Urothelium cell line (cell line): ENCODE results near the gene SYP.

Experiments
- DNase-seq: peaks from one replicate; pipeline ENCODE4 v3.0.0; 2011; ENCODE audit warnings: low spot score, mixed read lengths
- FAIRE-seq: peaks from 2 replicates; lab custom pipeline; 2011; peaks lifted over from hg19 to GRCh38; lab: Jason Lieb, UNC

SYP gene

DNA sequence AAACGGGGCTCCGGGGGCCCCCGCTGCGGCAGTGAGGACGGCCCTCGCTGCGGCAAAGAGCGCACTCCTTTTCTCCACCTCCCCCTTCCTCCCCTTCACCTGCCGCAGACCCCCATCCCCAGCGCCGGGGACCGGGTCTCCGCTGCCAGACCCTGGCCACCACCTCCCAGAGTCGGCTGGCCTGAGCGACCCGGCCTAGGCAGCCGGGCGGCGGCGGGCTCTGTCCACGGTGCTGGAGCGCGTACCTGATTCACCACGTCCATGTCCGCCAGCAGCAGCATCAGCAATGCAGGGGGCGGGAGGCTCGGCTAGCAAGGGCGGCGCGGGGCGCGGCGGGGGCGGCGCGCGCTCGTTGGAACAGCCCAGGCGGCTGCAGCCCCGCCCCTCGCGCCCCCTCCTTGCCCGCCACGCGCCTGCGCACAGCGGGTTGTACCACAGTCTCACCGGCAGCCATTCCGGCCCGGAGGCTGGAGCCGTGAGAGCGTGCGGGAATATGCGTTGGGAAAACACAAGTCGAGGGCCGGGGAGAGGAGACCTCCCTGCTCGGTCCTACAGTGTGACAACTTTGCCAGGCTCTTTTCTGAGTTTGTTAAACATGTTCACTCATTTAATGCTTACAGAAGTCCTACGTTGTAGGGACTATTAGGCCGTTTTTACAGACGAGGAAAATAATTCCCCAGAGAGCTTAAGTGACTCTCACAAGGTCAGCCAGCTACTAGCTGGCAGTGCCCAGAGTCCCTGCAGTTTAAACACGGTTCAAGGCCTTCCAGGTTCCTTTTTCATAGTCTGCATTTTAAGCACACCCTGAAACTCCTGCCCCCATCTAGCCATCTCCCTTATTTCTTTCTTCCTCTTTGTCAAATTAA lies at the start of gene SYP:
Gene SYP, minus strand, starts transcription at position 288 of the 866 bp plus-strand sequence. Its CDS starts 7 bp downstream, at position 281.
- peak; percentile 91 for DNase-seq
- peak; percentile 78 for FAIRE-seq

DNA sequence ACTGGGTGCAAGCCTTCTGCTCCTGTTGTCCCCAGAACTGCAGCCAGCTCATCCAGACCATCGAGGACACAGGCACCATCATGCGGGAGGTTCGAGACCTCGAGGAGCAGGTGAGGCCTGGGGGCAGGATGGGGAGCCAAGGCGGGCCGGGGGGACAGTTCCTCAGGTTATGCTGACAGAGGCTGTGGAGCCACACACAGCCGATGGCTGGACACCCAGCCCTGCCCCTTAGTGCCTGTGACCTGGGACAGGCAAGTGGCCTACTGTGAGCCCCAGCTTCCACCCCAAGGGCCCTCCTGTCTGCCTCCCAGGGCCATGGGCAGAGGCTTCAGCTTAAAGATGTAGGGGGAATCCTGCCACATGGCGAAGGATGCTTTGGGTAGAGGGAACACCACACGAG lies 49.6 kb upstream of the SYP start:
- DNase-seq (no peak), FAIRE-seq (no peak)

DNA sequence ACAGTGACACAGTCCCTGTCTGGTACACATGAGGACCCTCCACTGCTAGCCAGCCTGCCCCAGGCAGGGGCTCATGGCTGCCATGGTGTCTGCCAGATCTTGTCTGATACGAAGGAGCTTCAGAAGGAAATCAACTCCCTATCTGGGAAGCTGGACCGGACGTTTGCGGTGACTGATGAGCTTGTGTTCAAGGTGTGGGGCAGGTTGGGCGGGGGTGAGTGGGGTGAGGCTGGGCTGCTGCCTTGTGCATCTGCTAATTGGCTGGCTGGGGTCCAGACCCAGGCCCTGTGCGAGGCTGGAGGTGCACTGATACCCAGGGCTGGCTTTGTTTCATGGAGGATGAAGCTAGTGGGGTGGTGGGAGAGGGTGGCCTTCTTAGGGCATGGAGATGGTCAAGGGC lies 49.1 kb upstream of the SYP start:
- no peak for FAIRE-seq

DNA sequence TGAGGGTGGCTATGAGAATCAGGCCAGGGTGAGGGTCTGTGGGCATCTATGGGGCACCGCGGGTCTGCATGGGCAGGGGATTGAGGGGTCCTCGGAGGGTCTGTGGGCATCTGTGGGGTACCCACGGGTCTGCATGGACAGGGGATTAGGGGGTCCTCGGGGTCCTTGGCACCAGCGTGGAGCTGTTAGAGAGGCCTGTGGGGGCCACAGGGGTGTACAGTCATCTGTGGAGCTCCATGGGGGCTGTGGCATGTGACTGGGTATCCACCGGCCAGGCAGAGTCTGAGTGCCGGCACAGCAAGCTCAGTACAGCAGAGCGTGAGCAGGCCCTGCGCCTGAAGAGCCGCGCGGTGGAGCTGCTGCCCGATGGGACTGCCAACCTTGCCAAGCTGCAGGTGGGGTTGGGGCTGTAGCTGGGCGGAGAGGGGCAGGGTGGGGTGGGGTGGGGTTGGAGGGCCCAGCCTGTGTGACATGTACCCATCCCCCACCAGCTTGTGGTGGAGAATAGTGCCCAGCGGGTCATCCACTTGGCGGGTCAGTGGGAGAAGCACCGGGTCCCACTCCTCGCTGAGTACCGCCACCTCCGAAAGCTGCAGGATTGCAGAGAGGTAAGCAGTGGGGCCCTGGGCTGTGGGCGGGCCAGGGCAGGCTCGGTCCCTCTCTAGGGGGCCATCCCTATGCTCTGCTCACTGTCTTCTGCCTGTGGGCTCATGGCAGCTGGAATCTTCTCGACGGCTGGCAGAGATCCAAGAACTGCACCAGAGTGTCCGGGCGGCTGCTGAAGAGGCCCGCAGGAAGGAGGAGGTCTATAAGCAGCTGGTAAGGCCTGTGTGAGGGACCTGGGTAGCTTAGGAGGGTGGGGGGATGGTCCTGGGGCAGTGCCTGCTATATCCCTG lies 48.2 kb upstream of the SYP start:
- FAIRE-seq, result no peak
- no peak for DNase-seq

More for the DNA sequence above, 49.1 kb upstream of the SYP start:
- no peak for DNase-seq

DNA sequence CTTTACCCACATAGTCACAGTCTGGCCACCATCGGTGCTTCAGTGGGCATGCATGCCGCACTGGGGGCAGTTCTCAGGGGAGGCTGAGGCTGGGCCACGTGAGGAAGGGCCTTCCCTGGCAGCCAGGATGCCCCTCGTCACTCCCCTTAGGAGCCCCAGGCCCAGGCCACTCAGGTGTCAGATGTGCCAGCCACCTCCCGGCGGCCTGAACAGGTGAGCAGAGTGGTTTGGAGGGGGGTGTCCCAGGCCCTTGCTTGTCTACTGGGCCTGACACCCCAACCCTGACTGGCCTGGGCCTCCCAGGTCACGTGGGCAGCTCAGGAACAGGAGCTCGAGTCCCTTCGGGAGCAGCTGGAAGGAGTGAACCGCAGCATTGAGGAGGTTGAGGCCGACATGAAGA lies 47.4 kb upstream of the SYP start:
- no peak for FAIRE-seq

DNA sequence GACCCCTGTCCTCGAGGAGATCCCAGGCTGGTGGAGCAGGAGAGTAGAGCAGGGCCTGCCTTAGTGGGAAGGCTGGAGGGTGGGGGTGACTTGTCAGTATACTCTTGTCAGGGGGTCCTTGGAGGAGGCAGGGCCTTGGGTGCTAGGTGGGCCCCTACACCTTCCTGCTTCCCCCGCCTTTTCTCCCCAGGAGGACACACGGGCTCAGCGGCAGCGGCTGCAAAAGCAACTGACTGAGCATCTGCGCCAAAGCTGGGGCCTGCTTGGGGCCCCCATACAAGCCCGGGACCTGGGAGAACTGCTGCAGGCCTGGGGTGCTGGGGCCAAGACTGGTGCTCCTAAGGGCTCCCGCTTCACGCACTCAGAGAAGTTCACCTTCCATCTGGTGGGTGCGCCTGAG lies 46.5 kb upstream of the SYP start:
- DNase-seq (no peak), FAIRE-seq (no peak)

More for the DNA sequence above, 47.4 kb upstream of the SYP start:
- no peak for DNase-seq

DNA sequence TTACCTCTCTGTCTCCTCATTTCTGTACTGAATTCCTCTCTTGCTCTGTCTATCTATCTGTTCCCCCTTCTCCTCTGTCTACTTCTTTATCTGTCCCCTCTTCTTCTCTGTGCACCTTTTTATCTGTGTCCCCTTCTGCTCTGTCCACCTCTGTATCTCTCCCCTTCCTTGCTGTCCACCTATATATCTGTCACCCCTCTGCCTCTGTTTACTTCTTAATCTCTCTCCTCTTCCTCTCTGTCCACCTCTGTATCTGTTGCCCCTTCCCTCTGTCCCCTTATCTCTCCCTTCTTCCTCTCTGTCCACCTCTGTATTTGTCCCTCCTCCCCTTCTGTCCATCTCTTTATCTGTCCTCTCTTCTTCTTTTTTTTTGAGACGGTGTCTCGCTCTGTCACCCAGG lies 44.2 kb upstream of the SYP start:
- DNase-seq, result no peak
- no peak for FAIRE-seq

DNA sequence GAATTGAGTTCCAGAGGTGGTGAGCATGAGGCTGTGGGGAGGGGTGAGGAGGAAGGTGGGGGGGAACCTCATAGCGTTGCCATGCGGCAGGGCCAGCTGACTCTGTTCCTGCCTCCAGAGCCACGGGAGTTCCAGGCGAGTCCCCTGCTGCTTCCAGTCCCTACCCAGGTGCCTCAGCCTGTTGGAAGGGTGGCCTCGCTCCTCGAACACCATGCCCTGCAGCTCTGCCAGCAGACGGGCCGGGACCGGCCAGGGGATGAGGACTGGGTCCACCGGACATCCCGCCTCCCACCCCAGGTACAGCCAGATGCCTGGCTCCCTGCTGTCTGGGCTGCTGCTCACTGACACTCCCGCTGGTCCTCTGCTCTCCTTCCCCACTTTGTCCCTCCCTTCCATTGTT lies 43.2 kb upstream of the SYP start:
- FAIRE-seq (no peak), DNase-seq (no peak)

DNA sequence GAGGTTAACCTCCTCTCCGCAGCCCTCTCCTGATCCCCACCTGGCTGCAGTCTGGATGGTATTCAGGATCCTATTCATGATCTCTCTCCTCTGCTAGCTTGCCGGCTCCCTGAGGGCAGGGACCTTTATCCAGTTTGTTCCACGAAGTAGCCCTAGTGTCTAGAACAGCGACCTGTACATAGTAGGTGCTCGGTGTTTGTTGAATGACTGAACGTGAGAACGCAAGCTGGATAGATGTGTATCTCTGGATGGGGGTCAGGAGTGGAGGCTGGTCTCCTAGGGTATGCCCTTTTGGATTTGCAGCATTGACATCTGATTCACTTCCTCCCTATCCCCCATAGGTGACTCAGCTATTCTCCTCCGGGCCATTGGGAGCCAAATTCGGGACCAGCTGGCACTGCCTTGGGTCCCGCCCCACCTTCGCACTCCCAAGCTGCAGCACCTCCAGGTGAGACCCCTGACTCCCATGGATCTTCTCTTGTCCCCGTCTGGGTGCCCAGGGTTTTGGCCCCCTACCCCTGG lies 42.6 kb upstream of the SYP start:
- DNase-seq (no peak), FAIRE-seq (no peak)

DNA sequence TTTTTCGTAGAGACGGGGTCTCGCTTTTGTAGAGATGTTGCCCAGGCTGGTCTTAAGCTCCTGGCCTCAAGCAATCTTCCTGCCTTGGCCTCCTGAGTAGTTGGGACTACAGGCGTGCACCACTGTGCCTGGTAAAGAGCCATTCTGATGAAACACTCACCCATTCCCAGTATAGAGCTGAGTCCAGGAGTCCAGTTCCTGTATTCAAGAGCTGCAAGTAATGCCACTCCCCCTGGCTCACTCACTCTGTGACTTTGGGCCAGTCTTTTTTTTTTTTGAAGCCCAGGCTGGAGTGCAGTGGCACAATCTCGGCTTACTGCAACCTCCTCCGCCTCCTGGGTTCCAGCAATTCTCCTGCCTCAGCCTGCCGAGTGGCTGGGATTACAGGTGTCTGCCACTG lies 38.7 kb upstream of the SYP start:
- FAIRE-seq (no peak), DNase-seq (no peak)

DNA sequence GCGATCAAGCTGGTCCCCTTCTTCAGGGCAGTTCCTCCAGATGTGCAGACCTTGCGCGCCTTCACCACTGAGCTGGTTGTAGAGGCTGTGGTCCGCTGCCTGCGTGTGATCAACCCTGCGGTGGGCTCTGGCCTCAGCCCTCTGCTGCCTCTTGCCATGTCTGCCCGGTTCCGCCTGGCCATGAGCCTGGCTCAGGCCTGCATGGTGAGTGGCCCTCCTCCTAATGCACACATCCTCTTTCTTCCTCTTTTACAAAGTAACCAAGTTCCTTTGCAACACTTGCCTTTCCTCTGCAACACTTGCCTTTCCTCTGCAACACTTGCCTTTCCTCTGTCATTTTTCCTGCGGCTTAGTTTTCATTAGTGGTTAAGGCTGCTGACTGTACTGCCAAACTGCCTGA lies 37.1 kb upstream of the SYP start:
- FAIRE-seq (no peak), DNase-seq (no peak)

DNA sequence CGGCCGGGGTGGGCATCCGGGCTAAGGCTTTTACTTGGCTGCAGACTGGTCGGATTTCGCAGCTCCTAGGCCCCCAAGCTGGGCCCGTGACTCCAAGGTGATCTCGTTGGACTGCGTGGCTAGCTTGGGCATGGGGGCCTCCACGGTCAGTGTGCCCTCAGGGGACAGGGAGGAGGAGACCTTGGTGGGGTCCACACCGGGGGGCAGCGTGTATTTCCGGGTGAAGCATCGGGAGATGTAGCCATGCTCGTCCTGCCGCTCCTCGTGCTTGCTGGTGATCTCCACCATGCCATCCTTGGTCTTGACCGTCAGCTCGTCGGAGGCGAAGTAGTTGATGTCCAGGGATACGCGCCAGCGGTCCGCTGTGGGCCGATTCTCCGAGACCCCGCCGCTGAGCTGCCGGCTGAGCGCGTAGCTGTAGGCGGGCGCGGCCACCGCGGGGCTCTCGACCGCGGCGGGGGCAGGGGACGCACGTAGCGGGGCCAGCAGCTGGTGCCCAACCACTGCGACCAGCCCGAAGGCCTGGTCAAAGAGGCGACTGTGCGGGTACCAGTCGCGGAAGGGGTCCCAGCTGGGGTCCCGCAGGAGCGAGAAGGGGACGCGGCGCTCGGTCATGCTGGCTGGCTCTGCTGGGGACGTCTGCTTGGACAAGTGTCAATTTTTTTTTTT lies 34.0 kb upstream of the SYP start:
- FAIRE-seq (no peak), DNase-seq (no peak)

DNA sequence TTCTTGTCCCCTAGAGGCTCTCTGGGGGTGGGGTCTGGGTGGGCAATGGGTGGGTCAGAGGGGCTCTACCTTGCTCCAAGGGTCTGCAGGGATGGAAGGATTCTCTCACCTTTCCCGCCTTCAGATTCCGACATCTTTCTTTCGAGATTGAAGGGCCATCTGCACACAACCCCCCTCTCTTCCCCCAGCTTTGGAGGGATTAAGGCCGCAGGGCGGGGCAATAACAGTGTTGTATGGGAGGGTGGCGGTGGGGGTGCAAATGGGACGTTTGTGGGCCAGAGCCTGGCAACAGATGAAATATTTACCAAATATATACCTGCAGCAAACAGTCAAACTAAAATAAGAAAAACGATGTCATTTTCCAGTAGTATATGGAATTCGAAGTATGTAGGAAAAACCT lies 33.2 kb upstream of the SYP start, which contains the start of gene CACNA1F:
Gene CACNA1F, minus strand, starts transcription at position 165 of the 400 bp plus-strand sequence. Its CDS starts 31 bp downstream, at position 134.
- DNase-seq (no peak), FAIRE-seq (no peak)

DNA sequence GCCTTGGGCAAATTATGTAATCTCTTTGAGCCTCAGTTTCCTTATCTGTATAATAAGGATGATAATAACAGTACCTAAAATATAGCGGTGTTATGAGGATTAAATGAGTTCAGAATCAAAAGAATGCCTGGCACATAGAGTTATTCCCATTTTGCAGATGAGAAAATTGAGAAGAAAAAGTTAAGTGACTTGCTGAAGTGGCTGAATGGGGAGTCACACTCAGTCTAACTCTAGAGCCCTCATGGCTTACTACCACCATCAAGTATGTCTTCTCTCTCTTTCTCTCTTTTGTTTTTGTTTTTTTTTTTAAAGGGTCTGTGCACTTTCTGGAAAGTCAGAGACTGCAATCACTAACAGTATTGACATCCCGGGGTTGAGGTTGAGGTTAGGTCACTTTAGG lies 32.5 kb upstream of the SYP start:
- DNase-seq (no peak), FAIRE-seq (no peak)

DNA sequence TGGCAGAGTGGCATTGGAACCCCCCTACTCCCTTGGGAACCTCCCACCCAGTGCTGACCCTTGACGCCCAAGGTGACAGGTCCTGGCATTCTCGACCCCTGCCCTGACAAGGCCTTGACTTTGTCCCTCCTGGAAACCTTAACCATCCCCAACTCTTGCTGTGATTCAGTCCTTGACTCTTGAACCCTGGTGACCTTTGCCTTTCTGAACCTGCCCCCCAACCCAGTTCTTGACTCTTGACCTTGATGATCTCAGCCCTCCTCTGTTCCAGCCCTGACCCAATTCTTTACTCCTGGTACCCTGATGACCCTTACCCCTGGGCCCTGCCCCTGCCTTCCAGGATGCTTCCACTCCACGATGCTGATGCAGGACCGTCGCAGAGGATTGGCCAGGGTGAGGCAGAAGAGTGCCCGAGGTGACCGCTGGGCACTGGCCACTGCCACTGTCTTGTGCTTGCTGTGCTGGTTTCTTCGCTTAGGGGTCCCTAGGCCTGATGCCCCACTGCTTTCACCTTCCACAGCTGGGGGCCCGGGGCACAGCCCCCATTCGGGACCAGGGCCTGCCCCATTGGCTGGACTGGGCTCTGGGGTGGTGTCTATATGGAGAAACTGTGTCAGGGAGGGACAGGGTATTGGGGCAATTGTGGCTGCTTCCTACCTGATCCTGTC lies 31.5 kb upstream of the SYP start:
- no peak for DNase-seq
- no peak for FAIRE-seq

DNA sequence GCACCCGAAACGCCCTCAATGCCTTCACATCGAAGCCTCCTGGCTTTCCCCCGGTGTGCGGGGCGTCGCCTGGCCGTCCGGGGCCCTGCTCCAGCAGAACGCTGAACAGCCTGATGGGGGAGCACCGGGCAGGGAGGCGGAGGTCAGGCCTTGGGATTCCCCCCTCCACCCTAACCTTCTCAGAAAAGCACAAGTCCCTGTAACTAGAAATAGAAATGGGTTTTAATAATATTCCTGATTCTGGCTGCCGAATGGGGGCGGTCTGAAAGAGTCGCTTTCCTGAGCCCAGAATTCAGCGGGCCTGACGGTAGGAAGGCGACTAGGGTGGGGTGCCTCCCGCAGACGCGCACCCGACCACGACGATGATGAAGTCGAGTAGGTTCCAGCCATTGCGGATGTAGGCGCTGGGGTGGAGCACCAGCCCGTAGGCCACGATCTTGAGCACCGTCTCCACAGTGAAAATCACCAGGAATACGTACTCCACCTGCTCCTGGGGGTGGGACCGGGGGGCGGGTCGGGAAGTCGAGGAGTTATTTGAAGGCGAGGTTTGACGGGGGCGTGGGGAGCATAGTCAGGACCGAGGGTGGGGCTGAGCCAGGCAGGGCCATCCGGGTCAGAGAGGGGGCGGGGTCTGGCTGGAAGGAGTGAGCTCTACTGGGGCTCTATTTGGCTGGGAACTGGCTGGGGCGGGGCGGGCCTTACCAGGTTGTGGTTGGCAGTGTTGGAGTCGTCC lies 30.7 kb upstream of the SYP start:
- no peak for DNase-seq
- FAIRE-seq, result no peak

DNA sequence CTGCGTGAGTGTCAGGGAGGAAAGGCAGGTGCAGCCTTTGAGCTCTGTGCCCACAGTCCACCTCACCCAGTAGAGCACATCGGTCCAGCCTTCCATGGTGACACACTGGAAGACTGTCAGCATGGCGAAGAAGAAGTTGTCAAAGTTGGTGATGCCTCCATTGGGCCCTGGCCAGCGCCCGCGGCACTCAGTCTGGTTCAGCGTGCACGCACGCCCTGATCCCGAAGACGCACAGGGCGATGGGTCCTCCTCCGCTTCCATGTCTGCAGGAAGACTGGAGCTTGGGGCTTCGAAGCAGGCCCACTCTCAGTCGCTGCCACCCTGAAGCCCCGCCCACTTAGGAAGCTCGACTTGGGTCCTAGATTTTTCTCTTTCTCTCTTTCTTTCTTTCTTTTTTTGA lies 28.2 kb upstream of the SYP start:
- no peak for FAIRE-seq
- no peak for DNase-seq

DNA sequence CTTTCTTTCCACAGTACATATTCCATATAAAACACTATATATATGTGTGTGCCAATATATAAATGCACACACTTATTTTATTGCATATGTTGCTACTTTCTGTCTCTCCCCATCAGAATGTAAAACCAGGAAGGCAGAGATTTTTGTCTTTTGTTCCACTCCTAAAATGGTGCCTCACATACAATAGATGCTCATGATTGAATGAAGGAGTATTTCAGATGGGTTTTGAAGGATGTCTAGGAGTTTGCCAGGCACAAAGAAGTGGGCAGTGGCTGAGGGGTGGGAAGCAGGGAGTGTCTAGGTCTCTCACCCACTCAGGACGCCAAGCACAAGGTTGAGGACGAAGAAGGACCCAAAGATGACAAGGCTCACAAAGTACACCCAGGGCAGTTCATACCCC lies 27.7 kb upstream of the SYP start:
- DNase-seq (no peak), FAIRE-seq (no peak)

DNA sequence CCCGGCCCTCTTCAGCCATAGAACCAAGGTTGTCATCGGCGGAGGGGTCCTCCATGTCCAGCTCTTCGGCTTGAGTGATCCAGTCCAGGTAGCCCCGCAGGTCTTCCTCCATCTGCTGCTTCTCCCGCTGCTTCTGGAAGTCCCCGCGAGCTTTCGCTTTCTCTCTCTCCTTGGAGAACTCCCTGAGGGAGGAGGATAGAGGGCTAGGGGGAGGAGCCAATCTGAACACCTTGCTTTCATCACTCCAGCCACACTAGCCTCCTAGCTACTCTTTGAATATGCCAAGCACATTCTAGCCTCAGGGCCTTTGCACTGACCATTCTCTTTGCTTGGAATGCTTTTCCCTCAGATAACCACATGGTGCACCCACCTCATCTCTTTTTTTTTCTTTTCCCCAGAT lies 27.0 kb upstream of the SYP start:
- DNase-seq (no peak), FAIRE-seq (no peak)

DNA sequence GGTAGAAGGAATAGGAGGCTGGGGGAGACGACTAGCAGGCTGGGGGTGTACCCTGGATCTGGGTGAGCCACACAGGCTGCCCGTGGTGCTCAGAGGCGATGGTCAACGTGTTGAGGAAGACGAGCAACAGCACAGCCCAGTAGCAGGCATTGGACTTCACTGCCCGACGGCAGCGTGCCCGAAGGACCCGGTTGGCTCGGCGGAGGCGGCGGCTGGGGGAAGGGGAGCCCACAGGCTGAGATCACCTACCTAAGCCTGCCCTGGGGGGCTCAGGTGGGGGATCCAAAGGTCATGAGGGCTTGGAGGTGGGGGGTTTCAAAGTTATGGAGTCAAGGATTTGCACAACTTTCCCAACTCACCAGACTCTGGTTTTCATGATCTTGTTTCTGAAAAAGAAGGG lies 25.9 kb upstream of the SYP start:
- DNase-seq (no peak), FAIRE-seq (no peak)
